DND-41 (cell line): ENCODE results near the gene STAG3.

ENCODE experiments used
- CTCF ChIP-seq: IDR thresholded peaks from 2 replicates; pipeline ENCODE4 v1.5.1; 2012; ENCODE audit warnings: borderline replicate concordance, low read length, moderate library complexity, mild to moderate bottlenecking; ENCODE audit not compliant: poor library complexity, severe bottlenecking; ENCODE audit errors: extremely low read depth
- EZH2 ChIP-seq: IDR thresholded peaks from 3 replicates; pipeline ENCODE4 v1.6.1; 2012; ENCODE audit warnings: borderline replicate concordance, low read depth, mild to moderate bottlenecking, moderate library complexity, low read length, inconsistent platforms; ENCODE audit not compliant: severe bottlenecking

DNA sequence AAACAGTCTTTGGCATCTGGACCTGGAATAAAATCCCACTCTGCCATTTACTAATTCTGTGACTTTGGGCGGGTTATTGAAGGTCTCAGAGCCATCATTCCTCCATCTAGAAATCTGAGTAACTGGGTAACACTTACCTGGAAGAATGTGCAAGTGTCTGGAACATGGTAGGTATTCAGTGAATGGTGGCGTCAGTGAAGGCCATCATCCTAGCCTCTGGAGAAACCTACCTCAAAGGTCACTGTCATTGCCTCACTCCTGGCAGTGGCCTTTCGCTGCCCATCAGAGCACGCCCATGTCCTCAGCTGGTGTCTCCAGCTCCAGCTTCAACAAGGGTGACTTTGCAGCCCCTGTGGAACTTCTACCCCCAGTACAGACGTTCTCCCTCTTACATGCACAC, 13.8 kb upstream of the STAG3 start:
- no peak for TF ChIP-seq CTCF
- TF ChIP-seq EZH2, result no peak
